ENCODE results near the gene MXRA8.

MXRA8 gene

DNA sequence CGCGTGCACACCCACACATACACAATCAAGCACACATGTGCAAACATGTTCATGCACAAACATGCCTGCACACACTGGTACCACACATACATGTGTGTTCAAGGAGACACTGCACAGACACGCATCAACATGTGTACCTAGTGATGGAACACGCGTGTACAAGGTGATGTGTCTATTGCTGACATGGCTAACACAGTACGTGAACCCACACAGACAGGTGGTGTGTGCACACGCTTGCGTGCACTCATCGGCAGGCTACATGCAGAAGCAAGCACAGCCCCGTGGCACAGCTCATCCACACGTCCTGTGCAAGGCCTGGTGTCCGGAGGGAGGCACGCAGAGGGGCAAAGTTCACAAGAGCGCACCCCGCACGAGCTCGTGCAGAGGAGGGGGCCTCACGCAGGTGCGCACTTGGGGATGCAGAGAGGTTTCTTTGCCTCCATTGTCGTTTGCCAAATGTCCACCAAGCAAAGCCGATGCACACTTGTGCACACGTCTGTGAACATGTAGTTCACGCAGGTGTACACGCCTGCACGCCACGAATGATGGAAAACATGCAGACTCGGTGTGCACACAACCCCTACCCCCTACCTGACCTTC is 51.6 kb downstream of the MXRA8 start:
- no peaks in the 10 kb centered on the region for H3K9me3 Mint-ChIP-seq
- no peaks in the 10 kb centered on the region for H3K27me3 Mint-ChIP-seq
- H3K36me3 Mint-ChIP-seq: peaks cover 1 to 5% of the 10 kb centered on the region in 2 donors
- DNase-seq (no peak), ATAC-seq (replicated peaks) (no peak)
- H3K4me1 Mint-ChIP-seq: peaks cover 32 to 45% of the 10 kb centered on the region in 2 donors
- H3K27ac Mint-ChIP-seq: peak overlapping the region; percentile 67
- H3K4me3 Mint-ChIP-seq: peak overlapping the region; percentile 82 to 89

GRCh38 chr1:1306070-1306660 is 52.2 kb downstream of the MXRA8 start:
- no peaks in the 10 kb centered on the region for H3K9me3 Mint-ChIP-seq
- DNase-seq (no peak), ATAC-seq (replicated peaks) (no peak)
- H3K36me3 Mint-ChIP-seq: peaks cover 1 to 5% of the 10 kb centered on the region in 2 donors
- peak overlapping the region; percentile 86 for H3K27ac Mint-ChIP-seq
- no peaks in the 10 kb centered on the region for H3K27me3 Mint-ChIP-seq
- peak overlapping the region; percentile 82 to 89 for H3K4me3 Mint-ChIP-seq
- peaks cover 32 to 45% of the 10 kb centered on the region in 2 donors for H3K4me1 Mint-ChIP-seq

- peaks cover 31 to 41% of the 10 kb centered on the region in 2 donors for H3K4me1 Mint-ChIP-seq
- ATAC-seq (replicated peaks) (peak; percentile 26 to 28), DNase-seq (peak; percentile 43)
- peak overlapping the region; percentile 86 for H3K27ac Mint-ChIP-seq
- H3K36me3 Mint-ChIP-seq: peaks cover 1 to 2% of the 10 kb centered on the region in 2 donors
- H3K9me3 Mint-ChIP-seq: no peaks in the 10 kb centered on the region
- H3K4me3 Mint-ChIP-seq: peak overlapping the region; percentile 82 to 89
- H3K27me3 Mint-ChIP-seq: no peaks in the 10 kb centered on the region
Measured at GRCh38 chr1:1305300-1306069, 52.9 kb downstream of the MXRA8 start.

GRCh38 chr1:1304331-1305299 is 53.7 kb downstream of the MXRA8 start:
- Mint-ChIP-seq H3K4me1 (peaks cover 26 to 34% of the 10 kb centered on the region in 2 donors), H3K27ac (peak overlapping the region; percentile 84), H3K4me3 (peak overlapping the region in 1 of 2 donors; percentile 89), H3K27me3 (no peaks in the 10 kb centered on the region), H3K36me3 (peaks cover 0 to 1% of the 10 kb centered on the region in 2 donors), H3K9me3 (no peaks in the 10 kb centered on the region)
- DNase-seq (no peak), ATAC-seq (replicated peaks) (no peak)

- H3K27ac Mint-ChIP-seq: no peak overlapping the region
- H3K4me1 Mint-ChIP-seq: peaks cover 26 to 31% of the 10 kb centered on the region in 2 donors
- no peak overlapping the region for H3K4me3 Mint-ChIP-seq
Measured at GRCh38 chr1:1303736-1304135, 54.6 kb downstream of the MXRA8 start.

GRCh38 chr1:1302951-1303509 is 55.3 kb downstream of the MXRA8 start:
- H3K27me3 Mint-ChIP-seq: no peaks in the 10 kb centered on the region
- no peak overlapping the region for H3K4me3 Mint-ChIP-seq
- ATAC-seq (replicated peaks) (no peak), DNase-seq (no peak)
- H3K36me3 Mint-ChIP-seq: peaks cover 0 to 4% of the 10 kb centered on the region in 2 donors
- no peaks in the 10 kb centered on the region for H3K9me3 Mint-ChIP-seq
- peaks cover 26 to 31% of the 10 kb centered on the region in 2 donors for H3K4me1 Mint-ChIP-seq
- no peak overlapping the region for H3K27ac Mint-ChIP-seq

More at GRCh38 chr1:1303736-1304135, 54.6 kb downstream of the MXRA8 start:
- Mint-ChIP-seq H3K36me3 (peaks cover 0 to 3% of the 10 kb centered on the region in 2 donors), H3K27me3 (no peaks in the 10 kb centered on the region), H3K9me3 (no peaks in the 10 kb centered on the region)
- no peak for ATAC-seq (replicated peaks)
- no peak for DNase-seq
